Measurements from ENCODE around the gene EPB41L1. TPM values are rescaled to one million over a fixed set of nuclear protein-coding genes. Genes with fewer than 3 reads are reported as not detected.

The EPB41L1 gene
- total RNA-seq, 1 experiment from 2014 or later: 121 TPM

DNA sequence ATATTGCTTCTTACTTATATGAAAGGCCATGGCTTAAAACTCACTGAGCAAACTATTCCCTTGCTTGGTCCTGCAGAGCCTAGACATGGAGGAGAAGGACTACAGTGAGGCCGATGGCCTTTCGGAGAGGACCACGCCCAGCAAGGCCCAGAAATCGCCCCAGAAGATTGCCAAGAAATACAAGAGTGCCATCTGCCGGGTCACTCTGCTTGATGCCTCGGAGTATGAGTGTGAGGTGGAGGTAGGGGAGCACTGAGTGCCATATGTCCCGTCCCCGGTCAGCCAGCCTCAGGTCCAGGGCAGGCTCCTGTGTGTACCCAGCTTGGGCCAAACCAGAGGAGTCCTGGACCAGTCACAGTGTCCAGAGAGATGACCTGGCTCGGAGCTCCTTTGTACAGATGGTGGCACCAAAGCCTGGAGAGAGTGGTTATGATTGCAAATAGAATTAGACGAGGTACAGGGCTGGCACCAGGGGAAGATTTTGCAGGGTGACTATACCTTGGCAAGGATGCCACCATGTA, 21.0 kb downstream of the EPB41L1 start:
- no TSS peak for BruUV-seq (replicated peaks)
- CTCF ChIA-PET: no interaction called here

DNA sequence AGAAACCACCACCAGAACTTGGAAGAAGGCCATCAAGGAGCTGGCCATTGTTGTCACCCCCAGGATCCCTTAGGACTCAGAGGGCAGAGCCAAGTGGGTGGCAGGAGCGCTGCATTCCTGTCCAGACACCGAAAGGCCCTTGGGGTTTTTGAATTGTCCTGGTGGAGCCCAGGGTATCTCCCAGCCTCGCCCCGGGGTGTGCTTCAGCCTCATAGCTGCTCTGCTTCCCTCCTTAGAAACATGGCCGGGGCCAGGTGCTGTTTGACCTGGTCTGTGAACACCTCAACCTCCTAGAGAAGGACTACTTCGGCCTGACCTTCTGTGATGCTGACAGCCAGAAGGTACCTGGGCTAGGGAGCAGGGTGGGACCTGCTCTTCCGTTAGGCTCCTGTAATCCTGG, 23.2 kb downstream of the EPB41L1 start:
- H3K9me3 Mint-ChIP-seq (ENCODE audit: low read depth, unreplicated experiment): no peaks in the 10 kb centered on the region
- BruUV-seq (replicated peaks): no TSS peak
- no peak for DNase-seq
- H3K36me3 Mint-ChIP-seq (ENCODE audit: insufficient read depth, unreplicated experiment): peaks cover 4% of the 10 kb centered on the region
- no peaks in the 10 kb centered on the region for H3K27me3 Mint-ChIP-seq (ENCODE audit: unreplicated experiment)
- H3K27ac Mint-ChIP-seq (ENCODE audit: unreplicated experiment): no peak overlapping the region
- no peaks in the 10 kb centered on the region for H3K4me1 Mint-ChIP-seq (ENCODE audit: low read depth, unreplicated experiment)
- H3K4me3 Mint-ChIP-seq (ENCODE audit: low read depth, unreplicated experiment): no peak overlapping the region
- intact Hi-C loops (cut with micrococcal nuclease; ENCODE audit: unreplicated experiment): no loop called here
- TF ChIP-seq, protein P1, sequence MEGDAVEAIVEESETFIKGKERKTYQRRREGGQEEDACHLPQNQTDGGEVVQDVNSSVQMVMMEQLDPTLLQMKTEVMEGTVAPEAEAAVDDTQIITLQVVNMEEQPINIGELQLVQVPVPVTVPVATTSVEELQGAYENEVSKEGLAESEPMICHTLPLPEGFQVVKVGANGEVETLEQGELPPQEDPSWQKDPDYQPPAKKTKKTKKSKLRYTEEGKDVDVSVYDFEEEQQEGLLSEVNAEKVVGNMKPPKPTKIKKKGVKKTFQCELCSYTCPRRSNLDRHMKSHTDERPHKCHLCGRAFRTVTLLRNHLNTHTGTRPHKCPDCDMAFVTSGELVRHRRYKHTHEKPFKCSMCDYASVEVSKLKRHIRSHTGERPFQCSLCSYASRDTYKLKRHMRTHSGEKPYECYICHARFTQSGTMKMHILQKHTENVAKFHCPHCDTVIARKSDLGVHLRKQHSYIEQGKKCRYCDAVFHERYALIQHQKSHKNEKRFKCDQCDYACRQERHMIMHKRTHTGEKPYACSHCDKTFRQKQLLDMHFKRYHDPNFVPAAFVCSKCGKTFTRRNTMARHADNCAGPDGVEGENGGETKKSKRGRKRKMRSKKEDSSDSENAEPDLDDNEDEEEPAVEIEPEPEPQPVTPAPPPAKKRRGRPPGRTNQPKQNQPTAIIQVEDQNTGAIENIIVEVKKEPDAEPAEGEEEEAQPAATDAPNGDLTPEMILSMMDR (IDR thresholded peaks at IDR 0.05; ENCODE audit: unreplicated experiment): no peak
- CTCF ChIA-PET: interaction anchor here (1.1 kb wide), 1 partner anchor 215 kb away, joined by 3 read pairs; no protein-coding TSS in a partner anchor

More for the DNA sequence above, 21.0 kb downstream of the EPB41L1 start:
- intact Hi-C loops (cut with micrococcal nuclease; ENCODE audit: unreplicated experiment): no loop called here
- TF ChIP-seq, protein P1 (IDR thresholded peaks at IDR 0.05; ENCODE audit: unreplicated experiment): no peak
- H3K27me3 Mint-ChIP-seq (ENCODE audit: unreplicated experiment): no peaks in the 10 kb centered on the region
- no peaks in the 10 kb centered on the region for H3K9me3 Mint-ChIP-seq (ENCODE audit: low read depth, unreplicated experiment)
- no peak for DNase-seq
- no peak overlapping the region for H3K4me3 Mint-ChIP-seq (ENCODE audit: low read depth, unreplicated experiment)
- peaks cover 4% of the 10 kb centered on the region for H3K36me3 Mint-ChIP-seq (ENCODE audit: insufficient read depth, unreplicated experiment)
- no peaks in the 10 kb centered on the region for H3K4me1 Mint-ChIP-seq (ENCODE audit: low read depth, unreplicated experiment)
- H3K27ac Mint-ChIP-seq (ENCODE audit: unreplicated experiment): no peak overlapping the region

DNA sequence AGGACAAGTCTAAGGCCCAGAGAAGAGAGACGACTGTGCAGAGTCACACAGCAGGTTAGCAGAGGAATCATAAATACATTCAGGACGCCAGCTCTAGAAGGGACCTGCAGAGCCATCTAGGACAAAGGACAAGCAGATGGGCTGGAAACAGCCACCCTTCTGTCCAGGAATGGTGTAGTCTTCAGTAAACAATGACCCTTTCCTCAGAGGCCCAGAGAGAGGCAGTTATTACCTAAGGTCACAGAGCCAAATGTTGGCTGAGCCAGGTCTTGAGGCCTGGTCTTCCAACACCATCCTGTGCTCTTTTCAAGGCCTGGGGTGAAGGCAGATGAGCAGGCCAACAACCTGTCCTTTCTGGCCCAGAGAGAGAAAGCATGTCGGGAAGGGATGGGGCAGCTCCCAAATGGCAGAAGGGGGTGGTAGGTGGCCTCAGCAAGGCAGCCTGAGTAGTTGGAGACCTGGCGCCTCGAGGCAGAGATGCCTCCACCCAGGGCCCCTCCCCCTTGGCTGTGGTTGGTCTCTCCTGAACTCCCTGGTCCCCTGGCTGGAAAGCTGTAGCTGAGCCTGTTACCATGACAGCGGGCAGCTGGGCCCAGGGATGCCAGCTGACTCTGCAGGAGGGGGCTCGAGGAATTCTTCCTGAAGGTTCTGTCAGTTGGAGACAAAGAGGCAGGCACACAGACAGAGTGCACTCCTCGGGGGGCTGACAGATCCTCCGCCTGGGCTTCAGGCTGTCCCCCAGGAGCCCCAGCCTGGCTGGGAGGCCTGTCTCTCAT, 24.8 kb downstream of the EPB41L1 start:
- no peak overlapping the region for H3K4me3 Mint-ChIP-seq (ENCODE audit: low read depth, unreplicated experiment)
- peaks cover 8% of the 10 kb centered on the region for H3K36me3 Mint-ChIP-seq (ENCODE audit: insufficient read depth, unreplicated experiment)
- no peaks in the 10 kb centered on the region for H3K9me3 Mint-ChIP-seq (ENCODE audit: low read depth, unreplicated experiment)
- no peaks in the 10 kb centered on the region for H3K4me1 Mint-ChIP-seq (ENCODE audit: low read depth, unreplicated experiment)
- no peak for DNase-seq
- intact Hi-C loops (cut with micrococcal nuclease; ENCODE audit: unreplicated experiment): no loop called here
- H3K27ac Mint-ChIP-seq (ENCODE audit: unreplicated experiment): no peak overlapping the region
- CTCF ChIA-PET: interaction anchor here (0.6 kb wide), 1 partner anchor 11 kb away, joined by 5 read pairs; no protein-coding TSS in a partner anchor
- no peaks in the 10 kb centered on the region for H3K27me3 Mint-ChIP-seq (ENCODE audit: unreplicated experiment)
- TF ChIP-seq, protein P1 (IDR thresholded peaks at IDR 0.05; ENCODE audit: unreplicated experiment): no peak
- no TSS peak for BruUV-seq (replicated peaks)

DNA sequence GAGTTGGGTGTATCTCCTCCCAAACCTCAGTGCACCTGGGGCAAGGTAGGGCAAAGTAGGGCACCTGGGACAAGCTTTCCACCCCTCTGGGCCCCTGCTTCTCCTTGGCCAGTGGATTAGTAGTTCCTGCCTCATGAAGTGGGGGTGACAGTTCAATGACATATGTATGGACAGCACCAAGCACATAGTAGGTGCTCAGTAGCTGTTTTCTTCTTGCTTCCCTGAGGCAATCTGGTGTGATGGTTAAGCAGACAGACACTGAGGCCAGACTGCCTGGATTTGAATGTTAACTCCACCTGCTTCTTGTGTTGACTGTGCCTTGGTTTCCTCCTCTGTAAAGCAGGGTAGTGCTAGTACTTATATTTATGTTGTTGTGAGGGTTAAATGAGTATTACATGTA, 25.8 kb downstream of the EPB41L1 start:
- H3K4me3 Mint-ChIP-seq (ENCODE audit: low read depth, unreplicated experiment): no peak overlapping the region
- CTCF ChIA-PET: interaction anchor here (1.1 kb wide), 1 partner anchor 22 kb away, joined by 5 read pairs; no protein-coding TSS in a partner anchor
- no peaks in the 10 kb centered on the region for H3K9me3 Mint-ChIP-seq (ENCODE audit: low read depth, unreplicated experiment)
- no peak overlapping the region for H3K27ac Mint-ChIP-seq (ENCODE audit: unreplicated experiment)
- H3K36me3 Mint-ChIP-seq (ENCODE audit: insufficient read depth, unreplicated experiment): peaks cover 8% of the 10 kb centered on the region
- intact Hi-C loops (cut with micrococcal nuclease; ENCODE audit: unreplicated experiment): no loop called here
- DNase-seq: no peak
- no TSS peak for BruUV-seq (replicated peaks)
- no peaks in the 10 kb centered on the region for H3K4me1 Mint-ChIP-seq (ENCODE audit: low read depth, unreplicated experiment)
- no peaks in the 10 kb centered on the region for H3K27me3 Mint-ChIP-seq (ENCODE audit: unreplicated experiment)
- TF ChIP-seq, protein P1 (IDR thresholded peaks at IDR 0.05; ENCODE audit: unreplicated experiment): no peak

All from Calu3 (cell line).